ENCODE results near the gene WFS1. TPM values are rescaled to one million over a fixed set of nuclear protein-coding genes. Genes with fewer than 3 reads are reported as not detected.

WFS1 gene
- total and polyA plus RNA-seq, 2 of the 8 experiments (the other 6 are each of a cell fraction or from before 2014, with no cell fraction given) = 29.1 to 43.1 TPM

DNA sequence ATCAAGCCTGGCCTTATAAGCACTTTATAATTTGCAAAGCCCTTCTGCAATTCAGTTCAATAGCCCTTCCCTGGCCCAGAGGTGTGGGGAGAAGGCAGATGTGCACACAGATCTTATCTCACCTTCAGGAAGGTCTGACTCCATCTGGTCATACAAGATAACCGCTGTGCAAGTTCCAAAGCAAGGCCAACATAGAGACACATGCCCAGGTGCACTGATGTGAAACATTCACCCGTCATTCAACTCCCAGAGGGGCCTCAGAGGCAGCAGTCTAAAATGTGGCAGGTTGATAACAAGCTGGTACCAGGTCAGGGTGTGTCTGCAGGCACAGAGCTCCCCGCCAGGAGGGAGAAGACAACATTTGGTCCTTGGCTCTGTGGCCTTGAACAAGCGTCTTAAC is 10.9 kb upstream of the WFS1 start (continued):
- TF ChIP-seq GABPA (IDR thresholded peaks at IDR 0.05; ENCODE audit: borderline replicate concordance, insufficient read depth, low read length) (no peak), ASH2L (IDR thresholded peaks at IDR 0.05; ENCODE audit: low read length) (no peak), RFX5 (IDR thresholded peaks at IDR 0.05; ENCODE audit: borderline replicate concordance, low read depth, low read length) (no peak)
